Testis (tissue), 2 donors: ENCODE measurements around the gene PTAFR.

Source experiments
- CTCF ChIP-seq, 3 experiments: fragments of 450-650 bp in 2 of 3; fragments of 200-600 bp in 1 of 3; sonication (generic) in 1 of 3; IDR thresholded peaks; one replicate each; pipeline ENCODE4 v1.5.1; 2016 to 2019; ENCODE audit warnings: antibody characterized with exemption in 3 of 3, mild to moderate bottlenecking in 2 of 3, moderate library complexity in 1 of 3
- POLR2A ChIP-seq: fragments of 450-650 bp; IDR thresholded peaks from one replicate; pipeline ENCODE4 v1.6.1; 2017; ENCODE audit warnings: antibody characterized with exemption, mild to moderate bottlenecking, moderate library complexity

DNA sequence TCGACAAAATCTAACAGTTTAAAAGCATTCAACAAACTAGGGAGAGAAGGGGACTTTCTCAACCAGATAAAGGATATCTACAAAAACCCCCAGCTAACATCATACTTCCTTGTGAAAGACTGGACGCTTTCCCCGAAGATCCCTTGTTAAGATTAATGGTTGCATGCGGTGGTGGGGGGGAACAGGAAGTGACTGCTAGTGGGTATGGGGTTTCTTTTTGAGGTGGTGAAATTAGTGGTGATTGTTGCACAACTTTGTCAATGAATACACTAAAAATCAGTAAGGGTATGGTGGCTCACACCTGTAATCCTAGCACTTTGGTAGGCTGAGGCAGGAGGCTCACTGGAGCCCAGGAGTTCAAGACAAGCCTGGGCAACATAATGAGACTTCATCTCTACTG, 61.2 kb downstream of the PTAFR start:
- TF ChIP-seq CTCF (IDR thresholded peaks at IDR 0.05) (no peak), POLR2A (no peak)
